OCI-LY7 (cell line): ENCODE data around the gene SLC25A2.
"Not testable (repeated sequence)": the region's sequence is repeated elsewhere in the genome, so short reads cannot be mapped to it uniquely, and the experiment has no call there.

Source experiments
- EZH2phosphoT487 ChIP-seq: fragments of 200-600 bp; sonication (generic); IDR thresholded peaks from 2 replicates; pipeline ENCODE4 v1.6.1; 2018; ENCODE audit warnings: low read depth, borderline replicate concordance, mild to moderate bottlenecking, mixed run types, antibody characterized with exemption, low read length, moderate library complexity, mixed read lengths
- TF ChIP-seq, protein P1 (sequence below): fragments of 200-600 bp; sonication (generic); conservative IDR thresholded peaks from 2 replicates; pipeline ENCODE4 v1.5.1; 2014; ENCODE audit warnings: mild to moderate bottlenecking, antibody characterized with exemption, low read length, moderate library complexity, mixed read lengths

DNA sequence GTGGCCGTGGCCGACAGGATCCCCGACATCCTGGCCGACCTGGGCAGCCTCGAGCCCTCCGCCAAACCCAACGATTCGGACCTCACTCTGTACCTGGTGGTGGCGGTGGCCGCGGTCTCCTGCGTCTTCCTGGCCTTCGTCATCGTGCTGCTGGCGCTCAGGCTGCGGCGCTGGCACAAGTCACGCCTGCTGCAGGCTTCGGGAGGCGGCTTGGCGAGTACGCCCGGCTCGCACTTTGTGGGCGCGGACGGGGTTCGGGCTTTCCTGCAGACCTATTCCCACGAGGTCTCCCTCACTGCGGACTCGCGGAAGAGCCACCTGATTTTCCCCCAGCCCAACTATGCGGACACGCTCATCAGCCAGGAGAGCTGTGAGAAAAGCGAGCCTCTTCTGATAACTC is 42.2 kb upstream of the SLC25A2 start:
- TF ChIP-seq, protein P1, sequence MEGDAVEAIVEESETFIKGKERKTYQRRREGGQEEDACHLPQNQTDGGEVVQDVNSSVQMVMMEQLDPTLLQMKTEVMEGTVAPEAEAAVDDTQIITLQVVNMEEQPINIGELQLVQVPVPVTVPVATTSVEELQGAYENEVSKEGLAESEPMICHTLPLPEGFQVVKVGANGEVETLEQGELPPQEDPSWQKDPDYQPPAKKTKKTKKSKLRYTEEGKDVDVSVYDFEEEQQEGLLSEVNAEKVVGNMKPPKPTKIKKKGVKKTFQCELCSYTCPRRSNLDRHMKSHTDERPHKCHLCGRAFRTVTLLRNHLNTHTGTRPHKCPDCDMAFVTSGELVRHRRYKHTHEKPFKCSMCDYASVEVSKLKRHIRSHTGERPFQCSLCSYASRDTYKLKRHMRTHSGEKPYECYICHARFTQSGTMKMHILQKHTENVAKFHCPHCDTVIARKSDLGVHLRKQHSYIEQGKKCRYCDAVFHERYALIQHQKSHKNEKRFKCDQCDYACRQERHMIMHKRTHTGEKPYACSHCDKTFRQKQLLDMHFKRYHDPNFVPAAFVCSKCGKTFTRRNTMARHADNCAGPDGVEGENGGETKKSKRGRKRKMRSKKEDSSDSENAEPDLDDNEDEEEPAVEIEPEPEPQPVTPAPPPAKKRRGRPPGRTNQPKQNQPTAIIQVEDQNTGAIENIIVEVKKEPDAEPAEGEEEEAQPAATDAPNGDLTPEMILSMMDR: not testable (repeated sequence)
- TF ChIP-seq EZH2phosphoT487: not testable (repeated sequence)
